EL (cell line): ENCODE results near the gene RGS12.

Source experiments
- DNase-seq: peaks from one replicate; pipeline ENCODE4 v3.0.0-alpha.2; 2016

Gene RGS12

GRCh38 chr4:3313556-3314228 is 20.9 kb downstream of the RGS12 start:
- no peak for DNase-seq

- no peak for DNase-seq
Measured at GRCh38 chr4:3314706-3315260, 22.0 kb downstream of the RGS12 start.

- DNase-seq, result no peak
Measured at GRCh38 chr4:3315566-3315965, 22.7 kb downstream of the RGS12 start.

GRCh38 chr4:3316146-3316545 is 23.3 kb downstream of the RGS12 start:
- DNase-seq, result no peak

GRCh38 chr4:3317011-3317655 is 24.3 kb downstream of the RGS12 start:
- no peak for DNase-seq

- DNase-seq, result no peak
Measured at GRCh38 chr4:3317656-3318211, 24.9 kb downstream of the RGS12 start.

- DNase-seq, result no peak
Measured at GRCh38 chr4:3318561-3319021, 25.8 kb downstream of the RGS12 start.

GRCh38 chr4:3320361-3321023 is 27.7 kb downstream of the RGS12 start:
- DNase-seq, result no peak

- no peak for DNase-seq
Measured at GRCh38 chr4:3321295-3321889, 28.6 kb downstream of the RGS12 start.

- DNase-seq, result no peak
Measured at GRCh38 chr4:3322059-3322550, 29.3 kb downstream of the RGS12 start.

- DNase-seq, result no peak
Measured at GRCh38 chr4:3323071-3323481, 30.3 kb downstream of the RGS12 start.

- DNase-seq, result no peak
Measured at GRCh38 chr4:3324093-3324815, 31.4 kb downstream of the RGS12 start.

GRCh38 chr4:3328814-3329663 is 36.2 kb downstream of the RGS12 start:
- no peak for DNase-seq

GRCh38 chr4:3329887-3330286 is 37.1 kb downstream of the RGS12 start:
- DNase-seq, result no peak

- DNase-seq, result no peak
Measured at GRCh38 chr4:3330707-3331106, 37.9 kb downstream of the RGS12 start.

GRCh38 chr4:3331511-3332394 is 38.9 kb downstream of the RGS12 start:
- no peak for DNase-seq

GRCh38 chr4:3332498-3332897 is 39.7 kb downstream of the RGS12 start:
- DNase-seq, result no peak

- no peak for DNase-seq
Measured at GRCh38 chr4:3334316-3334715, 41.5 kb downstream of the RGS12 start.

- no peak for DNase-seq
Measured at GRCh38 chr4:3335385-3335784, 42.6 kb downstream of the RGS12 start.

GRCh38 chr4:3335982-3336381 is 43.2 kb downstream of the RGS12 start:
- no peak for DNase-seq
